ENCODE results near the gene GMCL2. TPM values are rescaled to one million over a fixed set of nuclear protein-coding genes. Genes with fewer than 3 reads are reported as not detected.

Gene GMCL2
- total and polyA plus RNA-seq, 2 donors from 2014 or later = not detected

GRCh38 chr5:178223828-178224335 is 36.7 kb upstream of the GMCL2 start:
- H3K36me3 ChIP-seq (ENCODE audit: control insufficient read depth in 2 of 3, insufficient read depth in 3 of 3, low read length in 3 of 3) = peaks cover 11 to 27% (median 13%) of the 10 kb centered on the region in 3 donors
- DNase-seq (peak; percentile 61 to 84 (median 74)), FAIRE-seq (no peak)
- H3K27ac ChIP-seq (ENCODE audit: low read depth in 2 of 2, low read length in 2 of 2) = no peak overlapping the region
- intact Hi-C loops (cut with DNase I) = no loop called here
- no peaks in the 10 kb centered on the region for H3K27me3 ChIP-seq (ENCODE audit: control insufficient read depth, insufficient read depth, low read length)
- H3K4me3 ChIP-seq (ENCODE audit: low read length in 3 of 3) = no peak overlapping the region
- no peak overlapping the region for H3K9ac ChIP-seq (ENCODE audit: low read length in 3 of 3)
- peaks cover 0 to 5% (median 0%) of the 10 kb centered on the region in 3 donors for H3K4me1 ChIP-seq (ENCODE audit: control insufficient read depth in 2 of 3, insufficient read depth in 2 of 3, low read depth in 1 of 3, low read length in 3 of 3)
- H3K9me3 ChIP-seq (ENCODE audit: control insufficient read depth in 2 of 3, insufficient read depth in 1 of 3, low read length in 3 of 3) = no peaks in the 10 kb centered on the region
- TF ChIP-seq, protein P1, sequence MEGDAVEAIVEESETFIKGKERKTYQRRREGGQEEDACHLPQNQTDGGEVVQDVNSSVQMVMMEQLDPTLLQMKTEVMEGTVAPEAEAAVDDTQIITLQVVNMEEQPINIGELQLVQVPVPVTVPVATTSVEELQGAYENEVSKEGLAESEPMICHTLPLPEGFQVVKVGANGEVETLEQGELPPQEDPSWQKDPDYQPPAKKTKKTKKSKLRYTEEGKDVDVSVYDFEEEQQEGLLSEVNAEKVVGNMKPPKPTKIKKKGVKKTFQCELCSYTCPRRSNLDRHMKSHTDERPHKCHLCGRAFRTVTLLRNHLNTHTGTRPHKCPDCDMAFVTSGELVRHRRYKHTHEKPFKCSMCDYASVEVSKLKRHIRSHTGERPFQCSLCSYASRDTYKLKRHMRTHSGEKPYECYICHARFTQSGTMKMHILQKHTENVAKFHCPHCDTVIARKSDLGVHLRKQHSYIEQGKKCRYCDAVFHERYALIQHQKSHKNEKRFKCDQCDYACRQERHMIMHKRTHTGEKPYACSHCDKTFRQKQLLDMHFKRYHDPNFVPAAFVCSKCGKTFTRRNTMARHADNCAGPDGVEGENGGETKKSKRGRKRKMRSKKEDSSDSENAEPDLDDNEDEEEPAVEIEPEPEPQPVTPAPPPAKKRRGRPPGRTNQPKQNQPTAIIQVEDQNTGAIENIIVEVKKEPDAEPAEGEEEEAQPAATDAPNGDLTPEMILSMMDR (IDR thresholded peaks at IDR 0.05; ENCODE audit: borderline replicate concordance, extremely low read depth, insufficient read depth) = no peak

GRCh38 chr5:178223196-178223773 is 36.1 kb upstream of the GMCL2 start:
- TF ChIP-seq, protein P1 (IDR thresholded peaks at IDR 0.05; ENCODE audit: borderline replicate concordance, extremely low read depth, insufficient read depth) = no peak
- Histone ChIP-seq H3K4me1 (ENCODE audit: control insufficient read depth in 2 of 3, insufficient read depth in 2 of 3, low read depth in 1 of 3, low read length in 3 of 3) (peaks cover 0 to 5% (median 0%) of the 10 kb centered on the region in 3 donors), H3K9ac (ENCODE audit: low read length in 3 of 3) (no peak overlapping the region), H3K4me3 (ENCODE audit: low read length in 3 of 3) (no peak overlapping the region), H3K27me3 (ENCODE audit: control insufficient read depth, insufficient read depth, low read length) (no peaks in the 10 kb centered on the region), H3K36me3 (ENCODE audit: control insufficient read depth in 2 of 3, insufficient read depth in 3 of 3, low read length in 3 of 3) (peaks cover 7 to 21% (median 7%) of the 10 kb centered on the region in 3 donors), H3K9me3 (ENCODE audit: control insufficient read depth in 2 of 3, insufficient read depth in 1 of 3, low read length in 3 of 3) (no peaks in the 10 kb centered on the region), H3K27ac (ENCODE audit: low read depth in 2 of 2, low read length in 2 of 2) (no peak overlapping the region)
- FAIRE-seq (no peak), DNase-seq (peak in 1 of 5 donors; percentile 24)
- intact Hi-C loops (cut with DNase I) = no loop called here

DNA sequence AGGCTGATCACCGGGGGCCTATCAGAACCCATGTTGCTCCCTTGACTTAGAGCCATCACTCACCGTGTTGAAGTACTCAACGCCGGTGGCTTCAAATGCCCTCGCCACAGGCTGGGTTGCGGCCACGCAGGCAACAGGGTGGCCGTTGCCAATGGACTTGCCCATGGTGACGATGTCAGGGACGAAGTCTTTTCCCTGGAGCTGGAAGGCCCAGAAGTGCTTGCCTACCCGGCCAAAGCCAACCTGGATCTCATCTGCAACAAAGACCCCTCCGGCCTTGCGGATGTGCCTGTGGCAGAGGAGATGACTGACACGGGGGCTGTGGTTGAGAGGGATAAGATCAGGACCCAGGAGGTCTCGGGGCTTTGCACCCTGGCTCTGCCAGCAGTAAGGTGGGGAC is 35.1 kb upstream of the GMCL2 start:
- DNase-seq = peak in 1 of 5 donors; percentile 57
- FAIRE-seq = no peak
- Histone ChIP-seq H3K4me1 (ENCODE audit: control insufficient read depth in 2 of 3, insufficient read depth in 2 of 3, low read depth in 1 of 3, low read length in 3 of 3) (peaks cover 0 to 5% (median 0%) of the 10 kb centered on the region in 3 donors), H3K4me3 (ENCODE audit: low read length in 3 of 3) (no peak overlapping the region), H3K9me3 (ENCODE audit: control insufficient read depth in 2 of 3, insufficient read depth in 1 of 3, low read length in 3 of 3) (no peaks in the 10 kb centered on the region), H3K36me3 (ENCODE audit: control insufficient read depth in 2 of 3, insufficient read depth in 3 of 3, low read length in 3 of 3) (peaks cover 2 to 13% (median 3%) of the 10 kb centered on the region in 3 donors), H3K9ac (ENCODE audit: low read length in 3 of 3) (no peak overlapping the region), H3K27ac (ENCODE audit: low read depth in 2 of 2, low read length in 2 of 2) (no peak overlapping the region), H3K27me3 (ENCODE audit: control insufficient read depth, insufficient read depth, low read length) (no peaks in the 10 kb centered on the region)
- intact Hi-C loops (cut with DNase I) = no loop called here
- TF ChIP-seq, protein P1 (IDR thresholded peaks at IDR 0.05; ENCODE audit: borderline replicate concordance, extremely low read depth, insufficient read depth) = no peak
